T-helper 2 cell treated with Interferon-gamma antibody and Interleukin-4, amounts not matched to agents 100 ng/mL and 5 ng/mL, for 36 hours (primary cell): ENCODE measurements around the gene CLINT1. TPM values are rescaled to one million over a fixed set of nuclear protein-coding genes. Genes with fewer than 3 reads are reported as not detected.

Experiments
- intact Hi-C: fragments of 100-400 bp; cut with micrococcal nuclease; formaldehyde crosslinking; loops from one replicate; pipeline ENCODE4 v1.15.1; 2023
- total RNA-seq: library from RNA; stranded (reverse); gene quantifications from 2 replicates; pipeline ENCODE4 v1.2.3, GENCODE V29; 2022

The CLINT1 gene
- total RNA-seq, 1 donor from 2014 or later = 109 TPM

GRCh38 chr5:157735991-157736390, 123.0 kb downstream of the CLINT1 start:
- intact Hi-C loops = no loop called here

Other genes with a start within 250 kb of the CLINT1 start
- gene SOX30, start 206.7 kb downstream of the CLINT1 start, total RNA-seq = 0.11 and 0.16 TPM in 2 replicates
- not detected in 2 replicates for gene C5orf52, start 187.6 kb downstream of the CLINT1 start, total RNA-seq
- 17.0 and 20.3 TPM in 2 replicates for gene THG1L, start 127.7 kb downstream of the CLINT1 start, total RNA-seq
- 6.1 and 7.0 TPM in 2 replicates for gene LSM11, start 115.4 kb downstream of the CLINT1 start, total RNA-seq